Stimulated activated CD8-positive, alpha-beta memory T cell treated with anti-CD3 and anti-CD28 coated beads, Interleukin-4, amount 100 ng/mL, for 24 hours (primary cell): ENCODE data around the gene UBE2N.

Experiments
- DNase-seq: peaks from one replicate; pipeline ENCODE4 v3.0.0-alpha.2; 2020; ENCODE audit warnings: low read depth

The UBE2N gene

GRCh38 chr12:93441617-93442410, at the start of gene UBE2N:
Gene UBE2N (minus strand): TSS chr12:93441947. CDS start chr12:93441884, 63 bp downstream.
- DNase-seq: peak; percentile 97

- DNase-seq: no peak
Observed at GRCh38 chr12:93484315-93484981, 42.7 kb upstream of the UBE2N start.

- no peak for DNase-seq
Observed at GRCh38 chr12:93483151-93483807, 41.5 kb upstream of the UBE2N start.

GRCh38 chr12:93482721-93483120, 41.0 kb upstream of the UBE2N start:
- no peak for DNase-seq

GRCh38 chr12:93476555-93476954, 34.8 kb upstream of the UBE2N start:
- DNase-seq: no peak

GRCh38 chr12:93469386-93469785, 27.6 kb upstream of the UBE2N start:
- no peak for DNase-seq

- no peak for DNase-seq
Observed at GRCh38 chr12:93468008-93468371, 26.2 kb upstream of the UBE2N start.

- DNase-seq: peak; percentile 87
Observed at GRCh38 chr12:93467351-93468007, 25.7 kb upstream of the UBE2N start, which contains the start of gene MRPL42. Gene MRPL42 (plus strand): TSS chr12:93467514. CDS start chr12:93469286, 1,772 bp downstream.

GRCh38 chr12:93466625-93467350, 25.0 kb upstream of the UBE2N start:
- DNase-seq: peak; percentile 7

GRCh38 chr12:93465841-93466240, 24.1 kb upstream of the UBE2N start:
- DNase-seq: no peak

GRCh38 chr12:93461503-93461902, 19.8 kb upstream of the UBE2N start:
- DNase-seq: no peak

GRCh38 chr12:93460902-93461301, 19.2 kb upstream of the UBE2N start:
- no peak for DNase-seq

- no peak for DNase-seq
Observed at GRCh38 chr12:93460003-93460402, 18.3 kb upstream of the UBE2N start.

- no peak for DNase-seq
Observed at GRCh38 chr12:93459097-93459496, 17.4 kb upstream of the UBE2N start.

GRCh38 chr12:93456077-93456476, 14.3 kb upstream of the UBE2N start:
- DNase-seq: no peak

- no peak for DNase-seq
Observed at GRCh38 chr12:93453633-93454032, 11.9 kb upstream of the UBE2N start.

- no peak for DNase-seq
Observed at GRCh38 chr12:93451423-93452158, 9.8 kb upstream of the UBE2N start.

- DNase-seq: no peak
Observed at GRCh38 chr12:93449277-93449676, 7.5 kb upstream of the UBE2N start.

GRCh38 chr12:93448796-93449195, 7.0 kb upstream of the UBE2N start:
- DNase-seq: no peak

GRCh38 chr12:93447555-93448290, 6.0 kb upstream of the UBE2N start:
- DNase-seq: no peak
